Activated CD4-positive, alpha-beta T cell treated with anti-CD3 and anti-CD28 coated beads, Interleukin-2, amount 10 ng/mL, durations not matched to agents 7 days and 5 days (primary cell): Measurements from ENCODE around the gene IQSEC1. TPM values are rescaled to one million over a fixed set of nuclear protein-coding genes. Genes with fewer than 3 reads are reported as not detected.

ENCODE experiments used
- CTCF ChIA-PET: fragments of 350-600 bp; sonication (Branson Sonifier 250); formaldehyde crosslinking; loops from one replicate; lab custom pipeline; 2021; ENCODE audit warnings: antibody characterized with exemption; lab: Charles Lee
- POLR2A ChIA-PET: fragments of 350-600 bp; sonication (Branson Sonifier 250); formaldehyde crosslinking; loops from one replicate; lab custom pipeline; 2021; ENCODE audit warnings: antibody characterized with exemption; lab: Charles Lee
- DNase-seq: peaks from one replicate; pipeline ENCODE4 v3.0.0-alpha.2; 2020
- H3K27ac Mint-ChIP-seq: one replicate; pipeline ENCODE4 v1.8.0; 2021; ENCODE audit warnings: mild to moderate bottlenecking, moderate library complexity, mixed read lengths
- H3K27me3 Mint-ChIP-seq: one replicate; pipeline ENCODE4 v1.8.0; 2021; ENCODE audit warnings: mixed read lengths
- H3K36me3 Mint-ChIP-seq: one replicate; pipeline ENCODE4 v1.8.0; 2021; ENCODE audit warnings: low read depth, mixed read lengths
- H3K4me1 Mint-ChIP-seq: one replicate; pipeline ENCODE4 v1.8.0; 2021; ENCODE audit warnings: mixed read lengths
- H3K4me3 Mint-ChIP-seq: one replicate; pipeline ENCODE4 v1.8.0; 2021; ENCODE audit warnings: mild to moderate bottlenecking, moderate library complexity, mixed read lengths
- H3K9me3 Mint-ChIP-seq: one replicate; pipeline ENCODE4 v1.8.0; 2021; ENCODE audit warnings: mixed read lengths
- total RNA-seq, 2 experiments: library from RNA; stranded (reverse); gene quantifications; one replicate each; pipeline ENCODE4 v1.2.3, GENCODE V29; 2021

The IQSEC1 gene
- total RNA-seq, 2 experiments from 2014 or later, result 58.2 to 70.4 TPM

GRCh38 chr3:13088028-13089006 is 15.1 kb upstream of the IQSEC1 start:
- no peak overlapping the region for H3K4me3 Mint-ChIP-seq
- H3K4me1 Mint-ChIP-seq, result peaks cover 16% of the 10 kb centered on the region
- H3K36me3 Mint-ChIP-seq, result no peaks in the 10 kb centered on the region
- POLR2A ChIA-PET, result no interaction called here
- H3K9me3 Mint-ChIP-seq, result no peaks in the 10 kb centered on the region
- H3K27me3 Mint-ChIP-seq, result no peaks in the 10 kb centered on the region
- no peak overlapping the region for H3K27ac Mint-ChIP-seq
- CTCF ChIA-PET, result interaction anchor here (1.2 kb wide), 1 partner anchor 9 kb away, joined by 3 read pairs; no protein-coding TSS in a partner anchor
- DNase-seq, result no peak

DNA sequence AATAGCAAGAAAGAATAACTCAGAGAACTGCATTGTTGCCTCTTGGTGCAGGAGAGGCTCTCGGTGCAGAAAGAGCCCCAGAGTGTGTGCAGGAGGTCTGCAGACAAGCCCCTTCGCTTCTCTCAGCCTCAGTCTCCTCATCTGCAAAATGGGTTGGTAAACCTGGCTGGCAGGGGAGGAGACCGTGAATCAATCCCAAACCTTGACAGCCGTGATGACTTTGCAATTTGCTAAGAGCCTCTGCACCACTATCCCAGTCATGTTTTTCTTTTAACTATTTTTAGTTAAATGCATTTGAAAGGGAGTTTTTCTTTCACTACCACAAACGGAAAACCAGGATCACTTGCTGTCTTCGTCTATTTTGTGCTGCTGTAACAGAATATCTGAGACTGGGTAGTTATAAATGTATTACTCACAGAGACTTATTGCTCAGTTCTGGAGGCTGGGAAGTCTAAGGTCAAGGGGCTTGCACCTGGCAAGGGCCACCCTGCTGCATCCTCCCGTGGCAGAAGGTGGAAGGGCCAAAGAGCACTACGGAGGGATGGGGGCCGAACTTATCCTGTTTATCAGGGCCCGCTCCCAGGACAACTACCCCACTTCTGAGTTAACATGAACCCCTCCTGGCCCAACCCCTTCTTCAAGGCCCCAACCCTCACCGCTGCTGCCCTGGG is 14.2 kb upstream of the IQSEC1 start:
- Mint-ChIP-seq H3K27ac (peak overlapping the region; percentile 43), H3K27me3 (no peaks in the 10 kb centered on the region), H3K4me1 (peaks cover 16% of the 10 kb centered on the region), H3K4me3 (no peak overlapping the region), H3K9me3 (no peaks in the 10 kb centered on the region), H3K36me3 (no peaks in the 10 kb centered on the region)
- ChIA-PET POLR2A (no interaction called here), CTCF (interaction anchor here (1.5 kb wide), 1 partner anchor 53 kb away, joined by 3 read pairs; no protein-coding TSS in a partner anchor)
- DNase-seq, result no peak

DNA sequence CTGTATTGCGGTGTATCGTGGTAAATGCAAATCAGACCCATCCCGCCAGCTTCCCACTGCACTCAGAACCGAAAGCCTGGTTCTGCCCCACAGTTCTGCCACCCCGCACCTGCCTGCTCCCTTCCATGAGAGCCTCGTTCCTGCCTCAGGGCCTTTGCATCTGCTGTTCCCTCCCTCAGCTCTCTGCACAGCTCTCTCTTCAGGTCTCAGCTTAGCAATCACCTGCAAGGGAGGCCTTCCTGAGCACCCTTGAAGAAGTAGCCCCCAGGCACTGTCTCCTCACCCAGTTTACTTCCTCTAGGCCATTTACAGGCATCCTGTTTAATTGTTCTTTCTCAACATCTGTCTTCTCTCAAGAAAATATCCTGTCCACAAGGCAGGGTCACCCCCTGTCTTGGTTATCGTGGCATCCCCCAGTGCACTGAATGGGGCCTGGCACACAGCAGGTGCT is 13.3 kb upstream of the IQSEC1 start:
- H3K4me3 Mint-ChIP-seq, result no peak overlapping the region
- no peaks in the 10 kb centered on the region for H3K9me3 Mint-ChIP-seq
- no peak for DNase-seq
- H3K27ac Mint-ChIP-seq, result peak overlapping the region; percentile 43
- H3K4me1 Mint-ChIP-seq, result peaks cover 8% of the 10 kb centered on the region
- no peaks in the 10 kb centered on the region for H3K36me3 Mint-ChIP-seq
- POLR2A ChIA-PET, result no interaction called here
- no peaks in the 10 kb centered on the region for H3K27me3 Mint-ChIP-seq
- CTCF ChIA-PET, result interaction anchor here (1.5 kb wide), 1 partner anchor 53 kb away, joined by 3 read pairs; no protein-coding TSS in a partner anchor

DNA sequence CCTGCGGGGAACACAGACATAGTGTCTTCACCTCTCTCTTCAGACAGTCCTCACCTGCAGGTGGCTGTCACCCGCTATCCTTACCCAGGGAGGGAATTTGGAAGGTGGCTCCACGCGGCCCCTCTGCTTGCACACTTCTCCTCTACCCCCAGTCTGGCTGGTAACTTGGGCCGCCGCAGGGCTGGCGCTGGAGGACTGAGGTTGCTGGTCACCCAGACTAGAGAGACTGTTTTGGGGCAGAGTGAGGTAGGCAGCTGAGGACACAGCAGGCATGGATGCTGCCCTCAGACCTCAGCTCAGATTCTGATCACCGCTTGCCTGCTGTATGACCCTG is 12.6 kb upstream of the IQSEC1 start:
- Mint-ChIP-seq H3K4me1 (peaks cover 8% of the 10 kb centered on the region), H3K27me3 (no peaks in the 10 kb centered on the region), H3K9me3 (no peaks in the 10 kb centered on the region), H3K4me3 (no peak overlapping the region), H3K27ac (no peak overlapping the region), H3K36me3 (no peaks in the 10 kb centered on the region)
- DNase-seq, result no peak
- CTCF ChIA-PET, result no interaction called here
- POLR2A ChIA-PET, result no interaction called here

- CTCF ChIA-PET, result no interaction called here
- H3K4me3 Mint-ChIP-seq, result no peak overlapping the region
These were observed 12.0 kb upstream of the IQSEC1 start for GRCh38 chr3:13085081-13085845.

GRCh38 chr3:13083898-13084297 is 10.7 kb upstream of the IQSEC1 start:
- Mint-ChIP-seq H3K4me1 (peaks cover 11% of the 10 kb centered on the region), H3K27ac (no peak overlapping the region), H3K4me3 (no peak overlapping the region), H3K36me3 (no peaks in the 10 kb centered on the region), H3K27me3 (peaks cover 6% of the 10 kb centered on the region), H3K9me3 (no peaks in the 10 kb centered on the region)
- ChIA-PET POLR2A (no interaction called here), CTCF (interaction anchor here (0.9 to 4.1 kb wide), 4 partner anchors 8 to 564 kb away, joined by 3 to 18 read pairs (median 4); no protein-coding TSS in a partner anchor)
- no peak for DNase-seq

More at GRCh38 chr3:13085081-13085845, 12.0 kb upstream of the IQSEC1 start:
- Mint-ChIP-seq H3K4me1 (peaks cover 8% of the 10 kb centered on the region), H3K27me3 (peaks cover 1% of the 10 kb centered on the region), H3K36me3 (no peaks in the 10 kb centered on the region), H3K9me3 (no peaks in the 10 kb centered on the region), H3K27ac (no peak overlapping the region)
- POLR2A ChIA-PET, result no interaction called here
- DNase-seq, result no peak

DNA sequence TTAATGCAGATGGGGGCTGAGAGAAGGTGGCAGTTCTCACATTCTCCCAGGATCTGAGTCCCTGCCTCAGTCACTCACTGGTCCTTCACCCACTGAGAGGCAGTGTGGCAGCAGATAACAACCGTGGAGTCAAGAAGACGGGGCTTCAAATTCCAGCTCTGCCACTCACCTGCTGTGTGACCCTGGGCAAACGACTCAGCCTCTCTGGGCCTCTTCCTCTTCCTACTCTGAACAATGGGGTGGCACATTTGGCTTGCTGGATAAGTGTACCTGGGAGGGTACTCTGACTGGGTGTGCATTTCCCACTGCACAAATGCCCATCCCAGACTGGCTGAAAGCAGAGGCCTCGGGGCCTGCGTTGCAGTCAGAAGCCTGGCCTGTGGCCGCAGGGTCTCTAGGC is 10.0 kb upstream of the IQSEC1 start:
- no peaks in the 10 kb centered on the region for H3K9me3 Mint-ChIP-seq
- no peak for DNase-seq
- H3K27me3 Mint-ChIP-seq, result peaks cover 6% of the 10 kb centered on the region
- POLR2A ChIA-PET, result no interaction called here
- no peak overlapping the region for H3K27ac Mint-ChIP-seq
- H3K4me3 Mint-ChIP-seq, result no peak overlapping the region
- H3K36me3 Mint-ChIP-seq, result no peaks in the 10 kb centered on the region
- H3K4me1 Mint-ChIP-seq, result peaks cover 17% of the 10 kb centered on the region
- CTCF ChIA-PET, result interaction anchor here (1.5 to 4.1 kb wide), 2 partner anchors 9 to 401 kb away, joined by 4 to 18 read pairs; no protein-coding TSS in a partner anchor

DNA sequence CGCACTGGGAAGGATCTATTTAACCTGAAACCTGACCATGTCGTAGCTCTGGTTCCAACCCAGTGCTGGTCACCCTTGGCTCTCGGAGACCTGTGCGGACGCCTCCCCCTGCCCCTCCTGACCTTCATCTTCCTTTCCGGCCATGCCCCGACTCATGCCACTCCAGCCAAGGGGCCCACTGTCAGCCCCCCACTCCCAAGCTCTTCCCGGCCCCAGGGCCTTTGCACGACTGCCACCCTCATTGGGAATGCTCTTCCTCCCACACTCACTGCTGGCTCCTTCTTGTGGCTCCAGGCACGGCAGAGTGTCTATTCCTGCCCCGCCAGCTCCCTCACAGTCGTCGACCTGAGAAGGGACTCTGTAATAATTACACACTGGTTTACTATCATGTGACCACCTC is 9.4 kb upstream of the IQSEC1 start:
- CTCF ChIA-PET, result interaction anchor here (1.5 to 4.1 kb wide), 2 partner anchors 9 to 401 kb away, joined by 4 to 18 read pairs; no protein-coding TSS in a partner anchor
- no peak overlapping the region for H3K4me3 Mint-ChIP-seq

DNA sequence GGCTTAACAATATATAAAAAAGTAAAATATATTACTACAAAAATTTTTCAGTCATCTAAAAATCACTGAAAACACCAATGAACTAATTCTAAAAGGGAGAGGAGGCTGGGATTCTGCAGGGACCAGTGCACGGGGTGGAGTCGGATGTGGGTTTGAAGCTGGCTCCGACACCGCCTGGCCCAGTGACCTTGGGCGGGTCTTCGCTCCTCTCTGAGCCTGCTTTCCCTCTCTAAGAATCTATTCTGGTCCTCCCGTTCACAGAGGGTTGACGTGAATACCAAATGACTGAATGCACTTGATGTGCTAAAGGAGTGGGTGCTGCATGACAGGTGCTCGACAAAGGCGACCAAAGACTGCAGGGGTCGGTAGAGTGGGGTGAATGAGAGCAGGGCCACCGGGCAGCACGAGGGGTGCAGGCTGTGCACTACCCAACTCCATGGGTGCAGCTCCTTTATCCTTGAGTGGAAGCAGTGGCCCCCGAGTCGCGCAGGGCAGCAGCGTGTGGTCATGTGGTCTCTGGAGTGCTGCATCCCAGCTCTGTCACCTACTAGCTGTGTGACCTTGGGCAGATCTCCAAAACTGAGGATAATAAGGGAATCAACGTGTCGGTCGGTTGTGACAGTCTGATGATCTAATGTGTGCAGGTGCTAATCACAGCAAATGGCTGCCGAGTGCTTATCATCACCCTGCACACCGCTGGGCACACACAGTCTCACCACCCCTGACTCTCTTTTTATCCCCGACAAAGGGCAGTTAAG is 8.6 kb upstream of the IQSEC1 start:
- no peaks in the 10 kb centered on the region for H3K9me3 Mint-ChIP-seq
- no peak for DNase-seq
- POLR2A ChIA-PET, result no interaction called here
- CTCF ChIA-PET, result interaction anchor here (1.3 to 4.1 kb wide), 2 partner anchors 10 to 11 kb away, joined by 4 to 18 read pairs; no protein-coding TSS in a partner anchor
- H3K27ac Mint-ChIP-seq, result no peak overlapping the region
- peaks cover 10% of the 10 kb centered on the region for H3K27me3 Mint-ChIP-seq
- H3K4me1 Mint-ChIP-seq, result peaks cover 23% of the 10 kb centered on the region
- H3K36me3 Mint-ChIP-seq, result no peaks in the 10 kb centered on the region
- H3K4me3 Mint-ChIP-seq, result no peak overlapping the region

More for the DNA sequence above, 9.4 kb upstream of the IQSEC1 start:
- Mint-ChIP-seq H3K4me1 (peaks cover 22% of the 10 kb centered on the region), H3K36me3 (no peaks in the 10 kb centered on the region), H3K27ac (peak overlapping the region; percentile 55), H3K9me3 (no peaks in the 10 kb centered on the region), H3K27me3 (peaks cover 6% of the 10 kb centered on the region)
- POLR2A ChIA-PET, result no interaction called here
- DNase-seq, result no peak

- POLR2A ChIA-PET, result no interaction called here
- peaks cover 21% of the 10 kb centered on the region for H3K27me3 Mint-ChIP-seq
- H3K4me1 Mint-ChIP-seq, result peaks cover 20% of the 10 kb centered on the region
- no peak overlapping the region for H3K4me3 Mint-ChIP-seq
- CTCF ChIA-PET, result interaction anchor here (1.3 to 4.1 kb wide), 2 partner anchors 9 to 11 kb away, joined by 4 to 18 read pairs; no protein-coding TSS in a partner anchor
- H3K27ac Mint-ChIP-seq, result no peak overlapping the region
- no peaks in the 10 kb centered on the region for H3K9me3 Mint-ChIP-seq
- no peaks in the 10 kb centered on the region for H3K36me3 Mint-ChIP-seq
- DNase-seq, result no peak
These were observed 7.4 kb upstream of the IQSEC1 start for GRCh38 chr3:13080591-13080990.

GRCh38 chr3:13080026-13080425 is 6.8 kb upstream of the IQSEC1 start:
- H3K9me3 Mint-ChIP-seq, result no peaks in the 10 kb centered on the region
- no peak for DNase-seq
- ChIA-PET POLR2A (no interaction called here), CTCF (interaction anchor here (4.1 kb wide), 1 partner anchor 12 kb away, joined by 18 read pairs; no protein-coding TSS in a partner anchor)
- peaks cover 20% of the 10 kb centered on the region for H3K4me1 Mint-ChIP-seq
- no peak overlapping the region for H3K27ac Mint-ChIP-seq
- no peaks in the 10 kb centered on the region for H3K36me3 Mint-ChIP-seq
- peaks cover 26% of the 10 kb centered on the region for H3K27me3 Mint-ChIP-seq
- H3K4me3 Mint-ChIP-seq, result no peak overlapping the region
